Fibroblast of mammary gland (primary cell): ENCODE data around the gene PNPLA6.
"Not testable (repeated sequence)": the region's sequence is repeated elsewhere in the genome, so short reads cannot be mapped to it uniquely, and the experiment has no call there.

Source experiments
- DNase-seq: peaks from one replicate; pipeline ENCODE4 v3.0.0-alpha.2; 2010; ENCODE audit warnings: low read depth
- H3K4me3 ChIP-seq: 2 replicates; pipeline ENCODE4 v1.5.1; 2011; ENCODE audit warnings: low read depth, mild to moderate bottlenecking, low read length, moderate library complexity; ENCODE audit not compliant: control insufficient read depth
- CTCF ChIP-seq: conservative IDR thresholded peaks from 2 replicates; pipeline ENCODE4 v1.5.1; 2011; ENCODE audit warnings: low read depth, low read length, inconsistent platforms; ENCODE audit not compliant: control insufficient read depth, insufficient read depth

Gene PNPLA6

DNA sequence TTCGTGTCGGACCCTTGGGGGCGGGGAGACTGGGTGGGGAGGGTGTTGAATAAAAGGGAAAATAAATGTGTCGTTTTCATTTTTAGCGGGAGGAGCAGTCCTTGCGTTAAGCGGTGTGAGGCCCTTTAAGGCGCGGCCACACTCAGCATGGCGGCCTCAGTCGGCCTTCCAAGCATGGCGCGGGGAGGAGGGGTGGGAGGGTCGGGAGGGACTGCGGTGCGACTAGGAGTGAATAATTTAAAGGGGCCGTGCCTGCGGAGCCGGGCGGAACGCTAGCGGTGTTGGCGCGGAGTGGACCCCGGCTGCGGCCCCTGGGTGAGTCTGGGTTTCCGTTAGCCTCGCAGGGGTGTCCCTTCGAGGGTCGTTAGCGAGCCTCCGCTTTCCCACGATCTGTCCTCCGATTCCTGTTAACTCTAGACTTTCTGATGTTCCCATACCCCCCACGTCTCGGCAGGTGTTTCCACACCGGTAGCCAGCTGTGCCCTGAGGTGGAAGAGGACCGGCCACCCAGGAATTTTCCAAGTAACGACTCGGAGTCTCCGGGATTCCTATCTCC, 1.5 kb upstream of the PNPLA6 start:
- DNase-seq = peak; percentile 85
- H3K4me3 ChIP-seq = peak overlapping the region; percentile 93
- TF ChIP-seq CTCF = no peak

GRCh38 chr19:7534531-7535046, 928 bp upstream of the PNPLA6 start:
- peak; percentile 4 for TF ChIP-seq CTCF
- peak; percentile 83 for DNase-seq
- peak overlapping the region; percentile 93 for H3K4me3 ChIP-seq

GRCh38 chr19:7535998-7536695, 630 bp downstream of the PNPLA6 start:
- no peak for TF ChIP-seq CTCF
- no peak for DNase-seq
- peak overlapping the region; percentile 93 for H3K4me3 ChIP-seq

GRCh38 chr19:7538990-7539389, 3.5 kb downstream of the PNPLA6 start:
- H3K4me3 ChIP-seq, DNase-seq: not testable (repeated sequence)

DNA sequence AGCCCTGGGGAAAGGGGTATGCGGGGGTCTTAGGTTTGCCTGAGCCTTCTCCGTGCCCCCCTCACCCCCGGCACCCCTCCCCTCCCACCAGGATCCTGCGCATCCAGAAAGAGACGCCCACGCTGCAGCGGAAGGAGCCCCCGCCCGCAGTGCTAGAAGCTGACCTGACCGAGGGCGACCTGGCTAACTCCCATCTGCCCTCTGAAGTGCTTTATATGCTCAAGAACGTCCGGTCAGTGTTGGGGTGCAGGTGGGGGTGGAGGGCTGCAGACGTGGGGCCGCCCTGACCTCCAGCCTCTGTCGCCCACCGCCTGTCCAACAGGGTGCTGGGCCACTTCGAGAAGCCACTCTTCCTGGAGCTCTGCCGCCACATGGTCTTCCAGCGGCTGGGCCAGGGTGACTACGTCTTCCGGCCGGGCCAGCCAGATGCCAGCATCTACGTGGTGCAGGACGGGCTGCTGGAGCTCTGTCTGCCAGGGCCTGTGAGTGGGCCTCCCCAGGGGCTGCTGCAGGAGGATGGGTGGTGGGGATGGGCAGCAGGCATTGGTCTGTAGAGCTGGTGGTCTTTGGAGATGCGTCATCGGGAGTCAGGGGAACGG, 4.4 kb downstream of the PNPLA6 start:
- DNase-seq = no peak
- H3K4me3 ChIP-seq = no peak overlapping the region
- TF ChIP-seq CTCF = no peak

GRCh38 chr19:7540761-7541474, 5.4 kb downstream of the PNPLA6 start:
- no peak overlapping the region for H3K4me3 ChIP-seq
- TF ChIP-seq CTCF = no peak
- DNase-seq = peak; percentile 63

DNA sequence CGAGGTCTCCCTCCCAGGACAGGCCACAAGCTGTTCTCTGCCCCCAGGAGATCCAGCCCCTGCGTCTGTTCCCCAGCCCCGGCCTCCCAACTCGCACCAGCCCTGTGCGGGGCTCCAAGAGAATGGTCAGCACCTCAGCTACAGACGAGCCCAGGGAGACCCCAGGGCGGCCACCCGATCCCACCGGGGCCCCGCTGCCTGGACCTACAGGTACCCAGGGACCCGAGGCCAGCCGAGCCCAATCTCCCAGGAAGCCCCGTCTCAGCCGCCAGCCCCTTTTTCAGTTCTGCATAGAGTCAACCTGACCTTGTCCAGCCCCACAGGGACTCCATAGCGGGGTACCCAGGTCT, 5.9 kb downstream of the PNPLA6 start:
- H3K4me3 ChIP-seq = no peak overlapping the region
- no peak for TF ChIP-seq CTCF
- DNase-seq = no peak
